Measurements from ENCODE around the gene KIF26B. TPM values are rescaled to one million over a fixed set of nuclear protein-coding genes. Genes with fewer than 3 reads are reported as not detected.
"Not testable (repeated sequence)": the region's sequence is repeated elsewhere in the genome, so short reads cannot be mapped to it uniquely, and the experiment has no call there.

KIF26B gene
- total RNA-seq, 1 donor from 2014 or later: 3.4 TPM

GRCh38 chr1:245707941-245708340, 553.2 kb downstream of the KIF26B start:
- no peak for ATAC-seq
- Histone ChIP-seq H3K4me1 (no peaks in the 10 kb centered on the region), H3K27ac (no peak overlapping the region), H3K9me3 (no peaks in the 10 kb centered on the region), H3K27me3 (no peaks in the 10 kb centered on the region), H3K4me3 (no peak overlapping the region), H3K36me3 (no peaks in the 10 kb centered on the region)
- intact Hi-C loops (cut with DNase I): no loop called here
- TF ChIP-seq CTCF (IDR thresholded peaks at IDR 0.05): no peak
- DNase-seq: no peak

- H3K4me3 ChIP-seq: no peak overlapping the region
- intact Hi-C loops (cut with DNase I): no loop called here
- DNase-seq: no peak
Measured at GRCh38 chr1:245710961-245711903, 556.4 kb downstream of the KIF26B start.

GRCh38 chr1:245714027-245714426, 559.2 kb downstream of the KIF26B start:
- H3K27me3 ChIP-seq; H3K4me1 ChIP-seq; H3K27ac ChIP-seq; H3K9me3 ChIP-seq; DNase-seq; intact Hi-C loops (cut with DNase I); H3K36me3 ChIP-seq; ATAC-seq; H3K4me3 ChIP-seq: not testable (repeated sequence)

More at GRCh38 chr1:245710961-245711903, 556.4 kb downstream of the KIF26B start:
- no peaks in the 10 kb centered on the region for H3K27me3 ChIP-seq
- H3K36me3 ChIP-seq: no peaks in the 10 kb centered on the region
- no peaks in the 10 kb centered on the region for H3K9me3 ChIP-seq
- ATAC-seq: no peak
- H3K4me1 ChIP-seq: no peaks in the 10 kb centered on the region
- H3K27ac ChIP-seq: no peak overlapping the region
- TF ChIP-seq CTCF (IDR thresholded peaks at IDR 0.05): no peak

GRCh38 chr1:245715291-245715701, 560.5 kb downstream of the KIF26B start:
- no peak for DNase-seq
- Histone ChIP-seq H3K36me3 (no peaks in the 10 kb centered on the region), H3K27ac (no peak overlapping the region), H3K9me3 (no peaks in the 10 kb centered on the region), H3K27me3 (no peaks in the 10 kb centered on the region), H3K4me1 (no peaks in the 10 kb centered on the region), H3K4me3 (no peak overlapping the region)
- intact Hi-C loops (cut with DNase I): no loop called here
- no peak for TF ChIP-seq CTCF (IDR thresholded peaks at IDR 0.05)
- ATAC-seq: no peak

GRCh38 chr1:245715970-245716369, 561.2 kb downstream of the KIF26B start:
- intact Hi-C loops (cut with DNase I): no loop called here
- Histone ChIP-seq H3K27ac (no peak overlapping the region), H3K27me3 (no peaks in the 10 kb centered on the region), H3K9me3 (no peaks in the 10 kb centered on the region), H3K4me3 (no peak overlapping the region), H3K4me1 (no peaks in the 10 kb centered on the region), H3K36me3 (no peaks in the 10 kb centered on the region)
- no peak for DNase-seq
- no peak for ATAC-seq
- no peak for TF ChIP-seq CTCF (IDR thresholded peaks at IDR 0.05)

- no peak for DNase-seq
- TF ChIP-seq CTCF (IDR thresholded peaks at IDR 0.05): no peak
- Histone ChIP-seq H3K27ac (no peak overlapping the region), H3K27me3 (no peaks in the 10 kb centered on the region), H3K4me1 (no peaks in the 10 kb centered on the region), H3K9me3 (no peaks in the 10 kb centered on the region), H3K4me3 (no peak overlapping the region), H3K36me3 (no peaks in the 10 kb centered on the region)
- no peak for ATAC-seq
- intact Hi-C loops (cut with DNase I): no loop called here
Measured at GRCh38 chr1:245716561-245716960, 561.8 kb downstream of the KIF26B start.

Measured in upper lobe of right lung (tissue), 1 donor.